ENCODE data around the gene PCDH9.
A peak's percentile ranks its signal among the peaks of the same experiment; 100 is the strongest.

PCDH9 gene

GRCh38 chr13:66984241-66984640 lies 245.9 kb downstream of the PCDH9 start:
- no peaks in the 10 kb centered on the region for H3K27me3 Mint-ChIP-seq
- no peak for DNase-seq
- ATAC-seq: no peak
- no peak overlapping the region for H3K27ac Mint-ChIP-seq
- no peaks in the 10 kb centered on the region for H3K4me1 Mint-ChIP-seq
- H3K9me3 Mint-ChIP-seq: no peaks in the 10 kb centered on the region
- H3K4me3 Mint-ChIP-seq: no peak overlapping the region

GRCh38 chr13:66981912-66982311 lies 248.2 kb downstream of the PCDH9 start:
- no peaks in the 10 kb centered on the region for H3K27me3 Mint-ChIP-seq
- H3K4me1 Mint-ChIP-seq: no peaks in the 10 kb centered on the region
- H3K4me3 Mint-ChIP-seq: no peak overlapping the region
- ATAC-seq (no peak), DNase-seq (no peak)
- H3K9me3 Mint-ChIP-seq: no peaks in the 10 kb centered on the region
- no peak overlapping the region for H3K27ac Mint-ChIP-seq

- Mint-ChIP-seq H3K27me3 (no peaks in the 10 kb centered on the region), H3K4me1 (no peaks in the 10 kb centered on the region), H3K4me3 (no peak overlapping the region), H3K27ac (no peak overlapping the region), H3K9me3 (no peaks in the 10 kb centered on the region)
- DNase-seq (no peak), ATAC-seq (no peak)
These were observed 253.0 kb downstream of the PCDH9 start for GRCh38 chr13:66977161-66977560.

GRCh38 chr13:66974889-66975288 lies 255.2 kb downstream of the PCDH9 start:
- no peak overlapping the region for H3K4me3 Mint-ChIP-seq
- ATAC-seq (no peak), DNase-seq (no peak)
- H3K27me3 Mint-ChIP-seq: no peaks in the 10 kb centered on the region
- H3K9me3 Mint-ChIP-seq: no peaks in the 10 kb centered on the region
- H3K4me1 Mint-ChIP-seq: no peaks in the 10 kb centered on the region
- H3K27ac Mint-ChIP-seq: no peak overlapping the region

DNA sequence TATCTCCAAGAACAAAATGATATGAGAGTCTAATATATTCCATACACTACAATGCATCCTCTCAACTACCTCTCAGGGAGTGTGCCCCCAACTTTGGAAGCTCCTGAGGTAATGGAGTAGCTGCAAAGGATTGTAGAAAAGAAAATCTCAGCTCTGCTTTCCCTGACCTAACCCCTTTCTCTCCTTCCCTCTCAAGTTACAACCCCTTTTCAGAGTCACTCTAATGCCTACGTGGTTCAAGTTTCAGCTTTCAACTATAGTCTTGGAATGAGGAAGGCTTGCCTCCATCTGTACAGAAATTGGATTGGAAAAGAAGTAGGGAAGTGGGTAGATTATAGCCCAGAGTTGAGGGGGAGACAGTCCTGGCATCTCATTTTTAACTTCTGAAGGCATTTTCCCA lies 256.0 kb downstream of the PCDH9 start:
- H3K9me3 Mint-ChIP-seq: no peaks in the 10 kb centered on the region
- ATAC-seq (no peak), DNase-seq (no peak)
- no peaks in the 10 kb centered on the region for H3K4me1 Mint-ChIP-seq
- H3K27ac Mint-ChIP-seq: no peak overlapping the region
- no peaks in the 10 kb centered on the region for H3K27me3 Mint-ChIP-seq
- no peak overlapping the region for H3K4me3 Mint-ChIP-seq

- peak overlapping the region in 1 of 2 donors; percentile 37 for H3K27ac Mint-ChIP-seq
- ATAC-seq: no peak
- no peaks in the 10 kb centered on the region for H3K4me1 Mint-ChIP-seq
- H3K27me3 Mint-ChIP-seq: no peaks in the 10 kb centered on the region
- no peaks in the 10 kb centered on the region for H3K9me3 Mint-ChIP-seq
- H3K4me3 Mint-ChIP-seq: no peak overlapping the region
- no peak for DNase-seq
These were observed 257.5 kb downstream of the PCDH9 start for GRCh38 chr13:66972659-66973058.

DNA sequence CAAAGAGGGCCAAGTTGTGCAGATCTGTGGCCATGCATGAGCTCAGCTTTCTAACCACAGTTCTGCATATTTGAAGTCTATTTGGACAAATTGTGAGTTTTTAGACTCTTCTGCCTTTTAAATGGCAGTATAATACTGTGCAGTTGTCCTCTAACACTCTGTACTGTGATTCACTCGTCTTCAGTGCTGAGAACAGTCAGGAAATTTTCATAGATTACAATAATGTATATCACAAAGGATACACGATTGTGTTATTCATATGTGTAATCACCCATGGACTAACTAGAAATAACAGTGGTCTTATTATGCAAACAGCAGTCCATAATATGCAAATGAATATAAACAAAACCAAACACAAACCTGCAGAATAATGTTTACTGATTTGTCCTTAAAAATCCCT lies 259.1 kb downstream of the PCDH9 start:
- Mint-ChIP-seq H3K27ac (no peak overlapping the region), H3K9me3 (no peaks in the 10 kb centered on the region), H3K27me3 (no peaks in the 10 kb centered on the region), H3K4me3 (no peak overlapping the region), H3K4me1 (no peaks in the 10 kb centered on the region)
- no peak for ATAC-seq
- DNase-seq: no peak

DNA sequence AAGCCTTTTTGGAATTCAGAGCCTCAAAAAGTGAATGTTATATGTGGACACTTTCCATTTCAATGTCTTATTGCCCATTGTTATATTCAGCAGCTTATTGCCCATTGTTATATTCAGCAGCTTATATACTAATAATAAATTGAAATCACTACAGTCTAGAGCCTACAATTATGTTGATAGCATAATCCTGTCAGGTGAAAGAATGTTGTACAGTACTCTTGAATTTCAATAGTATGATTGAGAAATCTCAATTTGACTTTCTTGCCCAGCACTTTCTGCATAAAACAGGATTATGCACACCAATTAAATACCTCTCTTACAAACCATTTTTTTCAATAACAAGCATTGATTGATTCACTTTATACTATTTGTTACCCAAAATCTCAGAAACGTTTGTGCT lies 260.8 kb downstream of the PCDH9 start:
- Mint-ChIP-seq H3K4me1 (no peaks in the 10 kb centered on the region), H3K9me3 (no peaks in the 10 kb centered on the region), H3K27ac (no peak overlapping the region), H3K4me3 (no peak overlapping the region), H3K27me3 (no peaks in the 10 kb centered on the region)
- DNase-seq (no peak), ATAC-seq (no peak)

- Mint-ChIP-seq H3K9me3 (no peaks in the 10 kb centered on the region), H3K27ac (no peak overlapping the region), H3K4me1 (no peaks in the 10 kb centered on the region), H3K4me3 (no peak overlapping the region), H3K27me3 (no peaks in the 10 kb centered on the region)
- DNase-seq (no peak), ATAC-seq (no peak)
These were observed 262.1 kb downstream of the PCDH9 start for GRCh38 chr13:66967811-66968597.

- no peaks in the 10 kb centered on the region for H3K27me3 Mint-ChIP-seq
- no peak for DNase-seq
- no peak overlapping the region for H3K27ac Mint-ChIP-seq
- no peak for ATAC-seq
- H3K9me3 Mint-ChIP-seq: no peaks in the 10 kb centered on the region
- no peaks in the 10 kb centered on the region for H3K4me1 Mint-ChIP-seq
- H3K4me3 Mint-ChIP-seq: no peak overlapping the region
These were observed 265.0 kb downstream of the PCDH9 start for GRCh38 chr13:66965181-66965580.

DNA sequence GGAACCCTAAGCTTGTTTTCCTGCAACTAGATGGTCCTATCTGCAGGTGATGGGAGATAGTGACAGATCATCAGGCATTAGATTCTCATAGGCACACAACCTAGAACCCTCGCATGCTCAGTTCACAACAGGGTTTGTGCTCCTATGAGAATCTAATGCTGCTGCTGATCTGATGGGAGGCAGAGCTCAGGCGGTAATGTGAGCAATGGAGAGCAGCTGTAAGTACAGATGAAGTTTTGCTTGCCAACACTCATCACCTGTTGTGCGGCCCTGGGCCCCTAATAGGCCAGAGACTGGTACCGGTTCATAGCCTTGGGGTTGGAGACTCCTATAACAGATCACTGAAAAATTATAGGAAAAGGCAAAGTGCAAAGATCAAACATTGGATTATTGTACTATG lies 267.2 kb downstream of the PCDH9 start:
- H3K4me1 Mint-ChIP-seq: no peaks in the 10 kb centered on the region
- DNase-seq (no peak), ATAC-seq (no peak)
- H3K9me3 Mint-ChIP-seq: no peaks in the 10 kb centered on the region
- no peaks in the 10 kb centered on the region for H3K27me3 Mint-ChIP-seq
- H3K27ac Mint-ChIP-seq: no peak overlapping the region
- no peak overlapping the region for H3K4me3 Mint-ChIP-seq

GRCh38 chr13:66958611-66959010 lies 271.5 kb downstream of the PCDH9 start:
- Mint-ChIP-seq H3K9me3 (no peaks in the 10 kb centered on the region), H3K27ac (no peak overlapping the region), H3K27me3 (no peaks in the 10 kb centered on the region), H3K4me1 (no peaks in the 10 kb centered on the region), H3K4me3 (no peak overlapping the region)
- ATAC-seq: no peak
- no peak for DNase-seq

GRCh38 chr13:66952507-66952906 lies 277.6 kb downstream of the PCDH9 start:
- ATAC-seq (no peak), DNase-seq (no peak)
- Mint-ChIP-seq H3K27ac (no peak overlapping the region), H3K4me3 (no peak overlapping the region), H3K27me3 (no peaks in the 10 kb centered on the region), H3K9me3 (no peaks in the 10 kb centered on the region), H3K4me1 (no peaks in the 10 kb centered on the region)

DNA sequence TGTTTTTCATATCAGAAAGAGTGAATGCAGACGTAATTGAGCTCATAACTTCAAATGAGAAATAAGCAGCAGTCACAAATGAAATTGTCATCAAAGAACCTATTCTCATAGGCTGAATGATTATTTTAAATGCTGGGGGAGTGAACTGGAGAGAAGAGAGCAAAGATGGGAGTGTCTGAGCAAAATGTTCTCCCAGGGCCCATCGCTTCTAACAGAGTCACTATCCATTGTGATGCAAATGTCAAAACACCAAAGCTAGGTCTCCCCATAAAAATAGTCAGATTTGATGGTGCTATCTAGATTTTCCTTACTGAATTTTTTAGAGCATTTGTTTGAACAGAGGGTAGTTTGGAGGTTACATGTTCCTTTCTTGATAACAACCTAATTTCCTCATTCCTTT lies 278.7 kb downstream of the PCDH9 start:
- H3K9me3 Mint-ChIP-seq: no peaks in the 10 kb centered on the region
- DNase-seq: no peak
- ATAC-seq: no peak
- no peaks in the 10 kb centered on the region for H3K4me1 Mint-ChIP-seq
- H3K4me3 Mint-ChIP-seq: no peak overlapping the region
- no peak overlapping the region for H3K27ac Mint-ChIP-seq
- no peaks in the 10 kb centered on the region for H3K27me3 Mint-ChIP-seq

- ATAC-seq (no peak), DNase-seq (no peak)
- no peak overlapping the region for H3K4me3 Mint-ChIP-seq
- H3K9me3 Mint-ChIP-seq: no peaks in the 10 kb centered on the region
- H3K4me1 Mint-ChIP-seq: no peaks in the 10 kb centered on the region
- H3K27me3 Mint-ChIP-seq: no peaks in the 10 kb centered on the region
- no peak overlapping the region for H3K27ac Mint-ChIP-seq
These were observed 279.5 kb downstream of the PCDH9 start for GRCh38 chr13:66950666-66951065.

DNA sequence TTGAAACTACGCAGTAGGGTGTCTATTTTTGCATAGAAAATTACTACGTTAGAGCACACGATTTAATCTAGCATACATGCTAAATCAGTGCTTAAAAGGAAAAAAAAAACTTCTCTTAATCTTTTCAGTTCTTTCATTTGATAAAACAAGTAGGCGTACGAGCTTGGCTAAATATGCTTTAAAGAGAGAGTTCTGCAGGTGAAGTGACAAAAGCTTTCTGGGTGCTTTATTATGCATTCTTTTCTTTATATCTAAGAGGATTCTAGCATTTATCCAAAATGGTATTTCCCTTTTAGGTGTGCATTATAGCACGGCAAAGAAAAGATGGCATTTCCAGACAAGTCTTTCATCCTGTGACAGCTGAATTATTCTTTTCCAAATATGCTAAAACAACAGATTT lies 281.2 kb downstream of the PCDH9 start:
- no peaks in the 10 kb centered on the region for H3K27me3 Mint-ChIP-seq
- H3K9me3 Mint-ChIP-seq: no peaks in the 10 kb centered on the region
- no peak for DNase-seq
- no peak overlapping the region for H3K4me3 Mint-ChIP-seq
- H3K27ac Mint-ChIP-seq: no peak overlapping the region
- ATAC-seq: no peak
- no peaks in the 10 kb centered on the region for H3K4me1 Mint-ChIP-seq

- ATAC-seq (no peak), DNase-seq (no peak)
- Mint-ChIP-seq H3K4me1 (no peaks in the 10 kb centered on the region), H3K27me3 (no peaks in the 10 kb centered on the region), H3K27ac (no peak overlapping the region), H3K9me3 (no peaks in the 10 kb centered on the region), H3K4me3 (no peak overlapping the region)
These were observed 286.6 kb downstream of the PCDH9 start for GRCh38 chr13:66943530-66943929.
